ENCODE results near the gene TUBA4A. TPM values are rescaled to one million over a fixed set of nuclear protein-coding genes. Genes with fewer than 3 reads are reported as not detected.

The TUBA4A gene
- total and polyA plus RNA-seq, 2 of the 4 experiments (the other 2 are of a cell fraction): 21.9 to 35.6 TPM

DNA sequence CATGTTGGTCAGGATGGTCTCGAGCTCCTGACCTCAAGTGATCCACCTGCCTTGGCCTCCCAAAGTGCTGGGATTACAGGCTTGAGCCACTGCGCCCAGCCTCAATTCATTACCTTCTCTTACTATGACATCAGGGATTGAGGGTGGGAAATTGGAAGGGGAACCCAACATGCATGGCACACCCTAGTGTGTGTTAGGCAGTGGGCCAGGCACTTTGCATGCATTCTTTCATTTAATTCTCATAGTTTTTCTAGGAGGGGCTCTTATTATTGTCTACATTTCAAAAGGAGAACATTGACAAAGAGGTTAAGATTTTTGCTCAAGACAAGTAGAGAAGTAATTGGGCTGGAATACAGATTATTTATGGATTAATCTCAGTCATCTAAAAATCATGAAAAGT lies 14.6 kb upstream of the TUBA4A start:
- dilution Hi-C loops (cut with HindIII; ENCODE audit: low sequenced_read_pairs, unreplicated experiment): no loop called here
- ChIA-PET POLR2A (ENCODE audit: unreplicated experiment) (no interaction called here), CTCF (no interaction called here)
- no peak overlapping the region for H3K4ac ChIP-seq (ENCODE audit: low read depth, low read length)
- H3K9me1 ChIP-seq (ENCODE audit: insufficient read depth, low read length): no peaks in the 10 kb centered on the region
- H2BK5ac ChIP-seq (ENCODE audit: low read depth, low read length, poor library complexity, severe bottlenecking): no peak overlapping the region
- H3K79me1 ChIP-seq (ENCODE audit: low read depth in 1 of 2, low read length in 2 of 2): no peaks in the 10 kb centered on the region
- no peak overlapping the region for H4K5ac ChIP-seq (ENCODE audit: low read depth, low read length)
- no peak overlapping the region for H4K91ac ChIP-seq (ENCODE audit: insufficient read depth, low read depth, low read length)
- H3K56ac ChIP-seq (ENCODE audit: extremely low read depth, insufficient read depth, low read length): no peak overlapping the region
- H2BK120ac ChIP-seq (ENCODE audit: low read depth, low read length): no peak overlapping the region
- TF ChIP-seq, protein P1, sequence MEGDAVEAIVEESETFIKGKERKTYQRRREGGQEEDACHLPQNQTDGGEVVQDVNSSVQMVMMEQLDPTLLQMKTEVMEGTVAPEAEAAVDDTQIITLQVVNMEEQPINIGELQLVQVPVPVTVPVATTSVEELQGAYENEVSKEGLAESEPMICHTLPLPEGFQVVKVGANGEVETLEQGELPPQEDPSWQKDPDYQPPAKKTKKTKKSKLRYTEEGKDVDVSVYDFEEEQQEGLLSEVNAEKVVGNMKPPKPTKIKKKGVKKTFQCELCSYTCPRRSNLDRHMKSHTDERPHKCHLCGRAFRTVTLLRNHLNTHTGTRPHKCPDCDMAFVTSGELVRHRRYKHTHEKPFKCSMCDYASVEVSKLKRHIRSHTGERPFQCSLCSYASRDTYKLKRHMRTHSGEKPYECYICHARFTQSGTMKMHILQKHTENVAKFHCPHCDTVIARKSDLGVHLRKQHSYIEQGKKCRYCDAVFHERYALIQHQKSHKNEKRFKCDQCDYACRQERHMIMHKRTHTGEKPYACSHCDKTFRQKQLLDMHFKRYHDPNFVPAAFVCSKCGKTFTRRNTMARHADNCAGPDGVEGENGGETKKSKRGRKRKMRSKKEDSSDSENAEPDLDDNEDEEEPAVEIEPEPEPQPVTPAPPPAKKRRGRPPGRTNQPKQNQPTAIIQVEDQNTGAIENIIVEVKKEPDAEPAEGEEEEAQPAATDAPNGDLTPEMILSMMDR (conservative IDR thresholded peaks at IDR 0.05; ENCODE audit: low read depth, low read length): no peak
- TF ChIP-seq FOS (IDR thresholded peaks at IDR 0.05; ENCODE audit: low read depth, low read length) (no peak), CEBPB (IDR thresholded peaks at IDR 0.05; ENCODE audit: low read depth, low read length) (no peak), RAD21 (IDR thresholded peaks at IDR 0.05; ENCODE audit: low read length) (no peak), MAFK (IDR thresholded peaks at IDR 0.05; ENCODE audit: low read depth, low read length) (no peak), NFE2L2 (IDR thresholded peaks at IDR 0.05; ENCODE audit: low read depth, low read length) (no peak)
- TF ChIP-seq, protein P2, sequence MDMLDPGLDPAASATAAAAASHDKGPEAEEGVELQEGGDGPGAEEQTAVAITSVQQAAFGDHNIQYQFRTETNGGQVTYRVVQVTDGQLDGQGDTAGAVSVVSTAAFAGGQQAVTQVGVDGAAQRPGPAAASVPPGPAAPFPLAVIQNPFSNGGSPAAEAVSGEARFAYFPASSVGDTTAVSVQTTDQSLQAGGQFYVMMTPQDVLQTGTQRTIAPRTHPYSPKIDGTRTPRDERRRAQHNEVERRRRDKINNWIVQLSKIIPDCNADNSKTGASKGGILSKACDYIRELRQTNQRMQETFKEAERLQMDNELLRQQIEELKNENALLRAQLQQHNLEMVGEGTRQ (IDR thresholded peaks at IDR 0.05; ENCODE audit: low read depth, low read length): no peak
- no peak overlapping the region for H2AK5ac ChIP-seq (ENCODE audit: low read depth, low read length)
- H3K4me3 ChIP-seq (ENCODE audit: insufficient read depth, low read depth, low read length): no peak overlapping the region
- intact Hi-C loops (cut with micrococcal nuclease): no loop called here
- H3K9me3 ChIP-seq (ENCODE audit: control insufficient read depth, insufficient read depth, low read length): no peaks in the 10 kb centered on the region
- H3K14ac ChIP-seq (replicated peaks; ENCODE audit: low read depth, low read length): no peak overlapping the region
- no TSS peak for BruUV-seq (replicated peaks)
- no peak overlapping the region for H3K27ac ChIP-seq (ENCODE audit: insufficient read depth, low read length)
- H4K8ac ChIP-seq (ENCODE audit: low read depth in 2 of 2, low read length in 2 of 2): no peak overlapping the region
- no peak overlapping the region for H2AK9ac ChIP-seq (replicated peaks; ENCODE audit: low read depth, low read length, poor library complexity)
- in situ Hi-C loops (cut with MboI; ENCODE audit: low sequenced_read_pairs): no loop called here
- no peak overlapping the region for H3K23ac ChIP-seq (ENCODE audit: low read depth, low read length)
- H3K18ac ChIP-seq (ENCODE audit: low read depth, low read length): no peak overlapping the region
- peaks cover 2% of the 10 kb centered on the region; the same call in 1 of the 2 replicates for H3K4me1 ChIP-seq (ENCODE audit: control insufficient read depth, insufficient read depth, low read length)
- H3K36me3 ChIP-seq (ENCODE audit: control insufficient read depth, insufficient read depth, low read length): no peaks in the 10 kb centered on the region
- ATAC-seq (ENCODE audit: low read depth) (no peak), DNase-seq (no peak)
- peaks cover 29% of the 10 kb centered on the region for H3K27me3 ChIP-seq (ENCODE audit: control insufficient read depth, insufficient read depth, low read length)
- no peak overlapping the region for H2BK15ac ChIP-seq (ENCODE audit: low read depth, low read length)
- no peaks in the 10 kb centered on the region for H4K20me1 ChIP-seq (ENCODE audit: insufficient read depth, low read length)
- H3K9ac ChIP-seq (ENCODE audit: low read depth, low read length): no peak overlapping the region
- H3K4me2 ChIP-seq (ENCODE audit: low read depth, low read length): no peak overlapping the region
- H2BK20ac ChIP-seq (ENCODE audit: low read depth, low read length): no peak overlapping the region
- WGBS, 2 experiments (ENCODE audit: extremely low coverage in 2 of 2, insufficient read length in 1 of 2): no CpG with 5 or more reads among the region's 2 CpGs
- no peak overlapping the region for H2AFZ ChIP-seq (replicated peaks; ENCODE audit: low read length, poor library complexity)

Data from IMR-90 (cell line).